HT-29 (cell line): ENCODE measurements around the gene RAPGEF1. TPM values are rescaled to one million over a fixed set of nuclear protein-coding genes. Genes with fewer than 3 reads are reported as not detected.
"Not testable (repeated sequence)": the region's sequence is repeated elsewhere in the genome, so short reads cannot be mapped to it uniquely, and the experiment has no call there.

Source experiments
- DNase-seq: peaks from one replicate; pipeline ENCODE4 v3.0.0-alpha.2; 2015; ENCODE audit warnings: low spot score
- total RNA-seq: library from RNA; depleted of rRNA; stranded (reverse); fragments of >200 nt; shearing (Covaris generic); gene quantifications from 2 replicates; pipeline ENCODE4 v1.2.3, GENCODE V29; 2014

Gene RAPGEF1
- total RNA-seq, 1 experiment from 2014 or later, result 15.7 TPM

GRCh38 chr9:131562032-131562959 lies 177.6 kb downstream of the RAPGEF1 start:
- DNase-seq, result peak; percentile 37

DNA sequence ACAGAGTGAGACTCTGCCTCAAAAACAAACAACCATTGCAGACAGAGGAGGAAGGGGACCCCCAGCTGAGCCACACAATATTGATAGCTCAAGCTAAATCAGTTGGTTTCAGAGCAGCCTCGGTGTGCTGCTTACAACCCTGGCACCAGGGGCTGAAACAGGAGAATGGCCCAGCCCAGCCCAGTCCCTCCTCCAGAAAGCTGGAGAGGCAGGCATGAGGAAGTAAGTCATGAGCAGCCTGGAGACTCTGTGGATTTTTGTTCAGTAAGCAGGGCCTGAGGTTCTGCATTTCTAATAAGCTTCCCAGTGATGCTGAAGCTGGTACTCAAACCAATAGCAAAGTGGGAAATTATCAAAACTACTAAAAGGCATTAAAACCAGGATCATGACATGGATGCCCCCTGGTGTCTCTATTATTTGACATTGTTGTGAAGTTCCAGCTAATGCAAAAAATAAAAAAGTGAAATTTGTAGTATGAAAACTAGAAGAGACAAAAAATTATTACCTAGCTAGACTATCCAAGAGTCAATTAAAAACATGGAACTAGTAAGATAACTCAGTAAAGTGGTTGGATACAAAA lies 180.4 kb downstream of the RAPGEF1 start:
- DNase-seq, result no peak

DNA sequence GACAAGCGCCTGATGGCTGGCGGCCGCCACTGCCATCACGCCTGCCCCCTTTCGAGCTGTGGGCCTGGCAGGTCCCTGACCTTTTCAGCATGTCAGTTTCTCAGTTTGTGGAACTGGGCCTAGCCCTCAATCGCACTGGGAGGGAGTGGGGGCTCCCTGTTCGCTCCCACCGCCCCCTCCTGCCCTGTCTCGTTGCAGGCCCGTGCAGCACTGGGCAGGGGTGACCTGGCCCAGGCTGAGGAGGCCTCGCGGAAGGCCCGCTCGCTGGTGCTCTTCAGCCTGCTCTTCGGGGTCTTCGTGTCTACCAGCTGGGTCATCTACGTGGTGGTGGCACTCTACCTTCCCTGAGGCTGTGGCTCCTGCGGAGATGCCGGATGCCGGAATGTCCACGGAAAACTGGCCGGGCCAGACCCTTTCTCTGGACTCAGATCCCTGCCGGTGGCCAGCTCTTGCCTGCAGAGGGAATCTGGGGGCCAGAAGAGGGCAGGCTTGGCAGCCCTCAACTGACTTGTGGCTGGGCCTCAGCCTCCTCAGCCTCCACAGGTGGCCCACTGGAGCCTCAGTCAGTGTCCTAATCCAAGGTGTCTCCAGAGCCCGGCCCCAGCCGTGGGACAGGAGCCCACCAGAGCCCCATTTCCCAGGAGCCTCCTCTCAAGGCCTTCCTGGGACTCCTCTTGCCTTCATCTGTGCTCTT lies 181.9 kb downstream of the RAPGEF1 start:
- no peak for DNase-seq

DNA sequence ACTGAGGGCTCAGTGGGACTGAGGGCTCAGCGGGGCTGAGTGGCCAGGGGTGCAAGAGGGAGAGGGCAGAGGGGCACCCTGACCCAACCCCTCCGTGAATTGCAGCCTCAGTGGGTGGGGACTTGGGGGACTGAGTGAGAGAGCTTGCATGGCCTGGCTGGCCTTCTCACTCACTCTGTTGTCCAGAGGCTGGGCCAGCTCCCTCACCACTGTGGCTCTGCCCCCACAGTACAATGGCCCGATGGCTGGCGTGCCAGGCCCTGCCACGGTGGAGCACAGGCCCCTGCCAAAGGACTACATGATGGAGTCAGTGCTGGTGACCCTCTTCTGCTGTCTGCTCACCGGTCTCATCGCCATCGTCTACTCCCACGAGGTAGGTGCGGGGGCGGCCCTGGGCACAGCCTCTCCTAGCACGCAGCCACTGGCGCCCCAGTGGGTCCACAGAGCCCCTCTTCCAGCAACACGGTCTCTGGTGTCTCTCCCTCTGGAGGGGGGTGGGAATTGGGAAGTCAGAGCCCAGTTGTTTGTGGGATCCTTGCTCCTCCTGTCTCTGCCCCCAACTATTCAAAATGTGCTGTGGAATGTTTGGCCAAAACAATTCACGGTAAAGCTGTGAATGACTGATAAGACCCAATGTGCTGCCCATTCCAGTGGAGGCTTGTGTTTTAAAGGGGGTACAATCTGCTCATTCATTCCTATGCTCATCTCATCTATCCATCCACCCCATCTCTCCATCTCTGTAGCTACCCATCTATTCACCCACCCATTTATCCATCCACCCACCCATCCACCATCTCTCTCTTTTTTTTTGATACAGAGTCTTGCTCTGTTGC lies 183.8 kb downstream of the RAPGEF1 start:
- DNase-seq, result no peak

DNA sequence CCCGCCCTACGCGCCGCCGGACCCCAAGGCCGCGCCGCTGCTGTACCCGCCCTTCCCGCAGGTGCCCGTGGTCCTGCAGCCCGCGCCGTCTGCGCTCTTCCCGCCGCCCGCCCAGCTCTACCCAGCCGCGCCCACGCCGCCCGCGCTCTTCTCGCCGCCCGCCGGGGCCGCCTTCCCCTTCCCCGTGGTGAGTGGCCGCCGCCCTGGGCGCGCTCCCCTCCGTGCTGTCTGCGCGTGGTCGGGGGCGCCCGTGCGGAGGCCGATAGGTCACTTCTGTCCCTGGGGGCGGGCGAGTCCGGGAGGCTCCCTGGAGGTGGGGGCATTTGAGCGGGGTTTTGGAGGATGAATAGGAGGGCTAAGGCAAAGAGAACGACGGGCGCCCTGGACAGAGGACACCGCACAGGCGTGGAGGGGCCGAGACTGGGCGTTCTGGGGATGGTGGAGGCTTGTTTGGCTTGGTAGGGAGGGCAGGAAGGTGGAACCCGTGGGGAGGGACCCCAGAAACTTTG lies 185.0 kb downstream of the RAPGEF1 start:
- DNase-seq, result no peak

DNA sequence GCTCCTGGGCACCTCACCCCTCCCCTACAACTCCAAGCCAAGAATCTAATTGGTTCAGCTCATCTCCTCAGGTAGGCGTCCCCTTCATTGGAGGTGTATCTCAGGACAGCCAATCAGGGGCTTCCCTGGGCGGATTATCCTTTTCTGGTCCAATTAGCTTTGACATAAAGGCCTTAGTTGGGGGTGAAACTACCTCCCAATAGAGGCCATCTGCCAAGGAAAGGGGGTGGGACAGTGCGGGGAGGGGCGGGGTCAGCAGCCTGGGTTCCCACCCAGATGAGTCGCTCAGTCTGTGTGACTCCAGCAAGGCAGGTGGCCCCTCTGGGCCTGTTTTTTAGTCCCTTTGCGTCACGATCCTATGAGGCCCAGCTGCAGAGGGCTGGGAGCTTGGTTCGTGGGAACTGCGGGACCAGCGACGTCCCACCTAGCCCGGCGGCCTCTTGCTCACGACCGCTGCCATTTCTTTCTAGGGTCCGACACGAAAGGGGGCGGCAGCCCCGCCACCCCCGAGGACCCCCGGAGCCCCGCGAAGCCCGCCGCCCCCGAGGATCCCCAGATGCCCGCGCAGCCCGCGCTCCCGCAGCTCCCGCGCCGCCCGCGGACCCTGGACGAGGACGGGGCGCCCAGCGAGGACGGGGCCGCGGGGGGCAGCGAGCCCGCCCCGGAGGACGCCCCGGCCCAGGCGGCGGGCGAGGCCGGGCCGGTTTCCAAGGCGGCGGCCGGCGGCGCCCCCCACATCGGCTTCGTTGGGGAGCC lies 185.6 kb downstream of the RAPGEF1 start:
- no peak for DNase-seq

- no peak for DNase-seq
Measured at GRCh38 chr9:131552030-131552429, 187.8 kb downstream of the RAPGEF1 start.

DNA sequence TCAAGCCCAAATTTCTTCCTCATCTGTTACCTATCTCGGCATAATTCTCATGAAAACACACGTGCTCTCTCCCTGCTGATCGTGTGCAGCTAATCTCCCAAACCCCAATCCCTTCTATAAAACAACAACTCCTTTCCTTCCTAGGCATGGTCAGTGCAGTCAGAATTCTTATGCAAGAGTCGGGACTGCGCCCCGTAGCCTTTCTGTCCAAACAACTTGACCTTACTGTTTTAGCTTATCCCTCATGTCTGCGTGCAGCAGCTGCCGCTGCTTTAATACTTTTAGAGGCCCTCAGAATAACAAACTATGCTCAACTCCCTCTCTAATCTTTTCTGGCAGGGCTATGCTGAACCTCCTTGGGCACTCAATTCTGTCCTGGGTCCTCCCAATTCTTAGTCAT lies 189.4 kb downstream of the RAPGEF1 start:
- DNase-seq, result not testable (repeated sequence)

GRCh38 chr9:131549186-131549585 lies 190.7 kb downstream of the RAPGEF1 start:
- DNase-seq, result not testable (repeated sequence)

- DNase-seq, result peak; percentile 71
Measured at GRCh38 chr9:131546336-131547084, 193.4 kb downstream of the RAPGEF1 start.

- no peak for DNase-seq
Measured at GRCh38 chr9:131545786-131546335, 194.0 kb downstream of the RAPGEF1 start.

DNA sequence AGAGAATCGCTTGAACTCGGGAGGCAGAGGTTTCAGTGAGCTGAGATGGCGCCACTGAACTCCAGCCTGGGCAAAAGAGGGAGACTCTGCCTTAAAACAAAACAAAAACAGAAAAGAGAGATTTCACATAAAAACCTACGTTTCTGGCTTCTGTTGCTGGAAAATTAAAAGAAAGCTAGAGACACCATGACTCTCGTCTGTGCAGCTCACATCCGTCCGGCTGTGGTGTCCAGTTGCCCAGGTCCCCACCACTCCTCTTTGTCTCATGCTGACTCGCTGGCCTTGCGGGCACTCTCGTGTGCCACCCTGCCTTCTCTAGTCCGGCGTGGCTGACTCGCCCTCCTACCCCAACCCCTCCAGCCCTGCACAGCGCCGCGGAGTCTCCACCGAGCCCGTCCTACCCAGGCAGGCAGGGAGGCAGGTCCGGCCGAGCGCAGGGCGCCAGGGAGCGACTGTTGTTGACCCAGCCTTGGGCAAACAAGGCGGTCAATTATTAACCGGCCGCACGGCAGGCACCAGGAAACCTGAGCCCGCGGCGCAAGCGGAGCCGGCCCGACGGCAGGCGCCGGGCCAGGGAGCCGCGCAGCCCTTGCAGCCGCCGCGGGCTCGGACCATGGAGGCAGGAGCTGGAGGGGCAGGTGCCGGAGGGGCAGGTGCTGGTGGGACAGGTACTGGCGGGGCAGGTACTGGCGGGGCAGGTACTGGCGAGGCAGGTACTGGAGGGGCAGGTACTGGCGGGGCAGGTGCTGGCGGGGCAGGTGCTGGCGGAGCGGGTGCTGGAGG lies 194.7 kb downstream of the RAPGEF1 start, which contains the start of gene PRRT1B:
Gene PRRT1B, plus strand, starts transcription at position 521 of the 783 bp plus-strand sequence. Its CDS starts 93 bp downstream, at position 614.
- DNase-seq, result peak; percentile 97

DNA sequence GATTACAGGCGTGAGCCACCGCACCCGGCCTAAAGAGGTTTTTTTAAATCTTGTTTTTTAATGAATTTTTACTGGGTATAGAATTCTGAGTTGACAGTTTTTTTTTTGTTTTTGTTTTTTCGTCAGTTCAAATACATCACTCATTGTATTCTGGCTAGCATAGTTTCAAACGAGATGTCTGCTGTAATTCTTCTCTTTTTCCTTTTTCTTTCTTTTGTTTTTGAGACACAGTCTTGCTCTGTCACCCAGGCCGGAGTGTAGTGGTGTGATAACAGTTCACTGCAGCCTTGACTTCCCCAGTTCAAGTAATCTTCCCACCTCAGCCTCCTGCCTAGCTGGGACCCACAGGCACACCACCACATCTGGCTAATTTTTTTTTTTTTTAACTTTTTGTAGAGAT lies 196.7 kb downstream of the RAPGEF1 start:
- DNase-seq, result no peak

- DNase-seq, result no peak
Measured at GRCh38 chr9:131539223-131539923, 200.5 kb downstream of the RAPGEF1 start.

- DNase-seq, result no peak
Measured at GRCh38 chr9:131537946-131538345, 201.9 kb downstream of the RAPGEF1 start.

GRCh38 chr9:131534721-131535237 lies 205.1 kb downstream of the RAPGEF1 start:
- no peak for DNase-seq
